Activated CD8-positive, alpha-beta memory T cell treated with anti-CD3 and anti-CD28 coated beads for 4 hours (primary cell): ENCODE measurements around the gene SRP9.
"Not testable (repeated sequence)": the region's sequence is repeated elsewhere in the genome, so short reads cannot be mapped to it uniquely, and the experiment has no call there.

Source experiments
- DNase-seq, 2 donors: peaks; one replicate each; pipeline ENCODE4 v3.0.0-alpha.2; 2020; ENCODE audit warnings: low read depth in 2 of 2

SRP9 gene

DNA sequence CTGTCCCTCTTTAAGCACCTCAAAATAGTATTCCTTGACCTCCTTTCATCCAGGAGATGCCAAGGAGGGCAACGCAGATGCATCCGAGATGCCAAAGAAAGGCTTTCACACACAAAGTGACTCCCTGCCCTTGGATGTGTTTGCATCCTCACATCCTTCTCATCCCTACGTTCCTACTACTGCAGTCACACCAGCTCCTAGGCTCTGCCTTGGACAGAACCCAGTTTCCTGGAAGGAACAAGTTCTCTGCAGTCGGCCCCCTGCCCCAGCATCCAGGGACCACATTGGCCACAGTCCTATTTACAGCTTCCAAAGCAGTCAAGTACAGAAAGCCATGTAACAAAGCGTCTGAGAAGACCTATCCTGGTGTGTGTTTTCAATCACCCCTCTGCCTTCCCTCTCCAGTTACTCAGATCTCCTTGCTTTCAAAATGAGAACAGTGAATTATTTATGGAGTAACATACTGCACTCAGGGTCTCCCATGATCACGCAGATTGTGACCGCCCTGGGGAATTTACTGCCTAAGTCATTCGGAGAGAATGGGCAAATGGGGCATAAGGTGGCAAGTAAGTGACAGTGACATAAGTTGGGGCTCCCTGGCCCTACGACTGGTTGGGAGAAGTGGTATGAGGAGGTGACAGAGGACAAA is 21.8 kb upstream of the SRP9 start:
- DNase-seq: no peak

- no peak for DNase-seq
Measured at GRCh38 chr1:225757927-225758656, 19.5 kb upstream of the SRP9 start.

- DNase-seq: not testable (repeated sequence)
Measured at GRCh38 chr1:225759972-225760371, 17.7 kb upstream of the SRP9 start.

GRCh38 chr1:225760531-225760930 is 17.1 kb upstream of the SRP9 start:
- DNase-seq: no peak

- not testable (repeated sequence) for DNase-seq
Measured at GRCh38 chr1:225761395-225761794, 16.2 kb upstream of the SRP9 start.

- DNase-seq: no peak
Measured at GRCh38 chr1:225762002-225762441, 15.6 kb upstream of the SRP9 start.

DNA sequence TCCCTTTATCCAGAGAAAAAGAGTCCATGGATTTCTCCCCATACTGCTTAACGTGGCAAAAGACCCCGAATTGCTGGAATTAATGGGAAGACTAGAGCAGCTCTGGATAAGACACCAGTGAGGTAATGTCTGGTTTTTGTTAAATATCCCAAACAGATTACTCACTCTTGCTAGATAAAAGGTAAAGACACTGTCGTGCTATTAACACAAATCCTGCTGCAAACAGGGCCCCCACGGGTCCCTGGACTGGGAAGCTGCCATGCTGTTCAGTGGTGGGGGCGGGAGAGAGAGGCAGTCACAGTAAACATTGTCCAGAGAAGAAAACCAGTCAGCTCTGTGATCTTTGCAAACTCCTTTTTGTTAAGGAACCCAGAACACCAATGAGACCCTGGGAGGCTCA is 15.2 kb upstream of the SRP9 start:
- DNase-seq: no peak

DNA sequence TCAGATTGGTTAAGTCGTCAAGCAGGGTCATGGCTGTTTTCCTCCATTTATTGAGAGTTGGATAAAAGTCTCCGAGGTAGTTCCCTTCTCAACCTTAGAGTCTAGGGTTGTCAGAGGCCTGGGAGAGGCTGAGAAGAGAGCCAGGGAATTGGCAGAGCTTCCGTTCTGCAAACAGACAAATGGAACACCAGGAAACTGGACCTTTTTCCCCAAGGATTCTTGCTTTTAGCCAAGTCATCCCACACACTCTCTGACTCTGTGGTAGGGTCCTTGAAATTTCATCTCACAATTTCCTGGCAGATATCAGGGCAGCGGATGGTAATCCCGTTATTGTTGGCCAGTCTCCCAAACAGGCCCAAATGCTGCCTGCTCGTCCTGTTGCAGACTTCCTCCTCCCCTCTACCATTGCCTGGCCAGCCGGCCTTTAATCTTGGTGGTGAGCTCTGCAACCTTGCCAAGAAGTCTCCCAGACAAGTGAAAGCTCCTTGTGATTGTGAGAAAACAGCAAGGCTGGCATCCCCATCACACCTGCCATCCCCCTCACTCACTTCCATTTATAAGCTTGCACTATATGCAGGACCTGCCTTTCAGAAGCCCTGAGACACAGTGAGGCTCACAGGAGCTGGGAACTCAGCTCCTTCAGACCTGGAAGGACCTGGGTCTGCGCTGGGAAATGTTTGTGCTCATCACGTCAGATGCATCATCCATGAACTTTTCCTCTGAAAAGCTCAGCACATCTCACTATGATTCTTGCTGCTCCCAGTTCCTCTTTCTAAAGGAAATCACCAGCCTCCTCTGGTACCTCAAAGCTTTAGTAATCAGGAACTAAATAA is 13.7 kb upstream of the SRP9 start:
- DNase-seq: no peak

DNA sequence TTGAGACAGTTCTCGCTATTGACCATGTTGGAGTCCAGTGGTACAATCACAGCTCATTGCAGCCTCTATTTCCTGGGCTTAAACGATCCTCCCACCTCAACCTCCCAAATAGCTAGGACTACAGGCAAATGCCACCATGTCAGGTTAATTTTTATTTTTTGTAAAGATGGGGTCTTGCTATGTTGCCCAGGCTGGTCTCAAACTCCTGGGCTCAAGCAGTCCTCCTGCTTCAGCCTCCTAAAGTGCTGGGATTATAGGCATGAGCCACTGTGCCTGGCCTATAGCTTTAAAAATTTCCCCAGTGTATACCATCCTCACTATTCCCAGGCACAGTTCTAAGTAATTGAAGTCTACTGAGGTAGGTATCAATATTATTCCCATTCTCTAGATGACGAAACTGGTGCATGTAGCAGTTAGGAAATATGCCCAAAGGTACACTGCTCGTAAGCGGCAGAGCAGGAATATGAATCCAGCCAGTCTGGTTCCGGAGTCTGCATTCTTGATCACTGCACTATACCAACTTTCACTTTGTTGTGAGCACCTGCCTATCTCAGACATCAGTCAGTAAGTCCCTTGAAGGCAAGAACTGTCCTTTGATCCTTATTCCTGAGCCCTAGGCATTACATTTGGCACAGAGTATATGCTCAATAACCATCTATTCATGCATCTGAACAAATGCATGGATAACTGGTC is 11.5 kb upstream of the SRP9 start:
- DNase-seq: no peak

GRCh38 chr1:225766967-225767633 is 10.5 kb upstream of the SRP9 start:
- no peak for DNase-seq

DNA sequence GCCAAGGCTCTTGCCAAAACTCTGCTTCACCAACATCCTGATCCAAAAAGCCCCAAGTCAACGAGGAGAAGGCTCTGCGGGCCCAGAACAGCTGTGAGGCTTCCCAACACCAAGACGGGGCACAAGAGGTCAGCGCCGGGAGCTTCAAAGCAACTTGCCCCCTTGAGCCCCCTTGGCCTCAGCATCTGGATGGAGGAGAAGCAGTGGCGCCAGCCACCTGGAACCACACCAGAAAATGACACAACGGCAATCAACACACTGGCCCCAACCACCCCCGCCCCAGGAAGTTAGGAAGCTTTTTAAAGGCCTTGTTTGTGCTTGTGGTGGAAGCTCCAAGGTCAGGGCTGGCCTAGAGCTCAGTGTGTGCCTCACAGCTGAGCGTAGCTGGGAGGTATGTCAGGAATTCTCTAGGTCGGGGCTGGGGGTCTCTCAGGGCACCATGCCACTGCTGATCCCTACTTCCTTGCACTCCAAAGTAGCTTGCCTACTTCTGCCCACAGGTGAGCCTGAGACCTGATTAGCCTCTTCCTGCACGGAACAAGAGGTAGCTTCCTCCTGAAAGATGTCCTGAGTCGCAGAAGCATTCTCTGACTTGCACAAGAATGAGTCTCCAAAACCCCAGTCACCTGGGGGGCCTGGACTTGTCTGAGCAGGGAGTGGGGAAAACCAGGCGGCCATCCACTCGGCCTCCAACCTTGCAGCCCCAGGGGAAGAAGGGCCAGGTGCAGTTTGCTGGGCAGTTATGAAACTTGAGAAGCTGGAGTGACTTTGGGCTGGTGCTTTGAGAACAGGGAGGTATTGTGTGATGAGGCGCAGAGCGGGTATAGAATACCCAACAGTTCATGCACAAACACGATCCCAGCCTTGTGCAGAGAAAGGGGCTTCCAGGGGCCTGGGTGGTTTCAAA is 9.7 kb upstream of the SRP9 start:
- DNase-seq: no peak

DNA sequence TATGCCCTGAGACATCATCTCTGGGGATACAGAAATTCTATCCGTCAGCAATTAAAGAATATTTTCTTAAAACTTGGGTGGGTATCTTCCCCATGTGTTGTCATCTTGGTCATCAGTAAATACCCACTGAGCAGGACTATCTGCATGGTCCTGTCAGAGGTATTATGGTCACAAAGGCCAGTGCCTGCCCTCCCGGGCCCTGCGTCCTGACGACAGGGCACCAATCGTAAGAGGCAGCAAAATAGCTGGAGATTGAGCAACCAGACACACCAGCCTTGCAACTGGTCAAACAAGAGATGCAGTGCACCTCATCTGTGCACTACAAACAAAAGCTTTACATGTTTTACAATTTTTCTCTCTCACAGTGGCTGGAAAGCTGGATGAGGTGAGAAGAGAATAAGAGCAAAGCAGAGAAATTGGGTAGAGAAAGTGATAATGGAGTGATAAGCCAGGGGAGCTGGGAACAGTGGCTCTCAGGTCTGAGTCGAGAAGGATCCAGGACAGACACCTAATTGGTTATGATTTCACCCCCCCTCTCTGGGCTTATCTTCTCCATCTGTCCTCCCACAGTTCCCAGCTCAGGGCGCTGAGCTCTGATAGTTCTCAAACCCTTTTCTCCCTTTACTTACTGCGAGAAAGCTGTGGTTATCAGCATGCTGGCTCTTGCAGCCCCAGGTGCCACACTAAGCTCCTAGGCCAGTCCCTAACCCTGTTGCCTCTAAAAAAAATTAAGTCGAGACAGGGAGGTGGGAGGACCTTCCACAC is 8.8 kb upstream of the SRP9 start:
- no peak for DNase-seq

- no peak for DNase-seq
Measured at GRCh38 chr1:225769687-225770086, 7.9 kb upstream of the SRP9 start.

GRCh38 chr1:225770561-225771248 is 6.9 kb upstream of the SRP9 start:
- DNase-seq: no peak

GRCh38 chr1:225771661-225772322 is 5.8 kb upstream of the SRP9 start:
- no peak for DNase-seq

DNA sequence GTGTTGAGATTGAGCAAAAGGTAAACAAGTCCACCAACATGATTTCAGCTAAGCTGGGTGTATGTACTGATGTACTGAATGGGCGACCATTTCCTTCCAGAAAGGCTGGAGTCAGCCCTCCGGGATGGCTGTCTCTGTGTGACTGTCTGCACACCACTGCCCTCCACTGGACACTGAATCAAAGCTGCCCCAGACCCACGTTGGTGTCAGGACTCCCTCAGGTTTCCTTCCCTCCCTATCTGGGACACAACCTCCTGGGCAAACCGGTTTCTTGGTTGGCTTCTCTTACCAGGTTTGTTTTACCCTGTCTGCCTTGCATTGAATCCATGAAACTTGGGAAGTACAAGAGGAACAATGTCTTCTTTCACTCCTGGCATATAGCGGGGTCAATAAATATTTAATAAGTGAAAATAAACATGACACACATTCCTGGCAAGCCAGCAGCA is 5.3 kb upstream of the SRP9 start:
- no peak for DNase-seq

- no peak for DNase-seq
Measured at GRCh38 chr1:225772848-225773247, 4.8 kb upstream of the SRP9 start.
